WERI-Rb-1 (cell line): ENCODE data around the gene RNF167.
"Not testable (repeated sequence)": the region's sequence is repeated elsewhere in the genome, so short reads cannot be mapped to it uniquely, and the experiment has no call there.

ENCODE experiments used
- DNase-seq: peaks from one replicate; pipeline ENCODE4 v3.0.0-alpha.2; 2020
- H3K27ac ChIP-seq: fragments of 250-450 bp; sonication (Bioruptor Pico); 2 replicates; pipeline ENCODE4 v1.5.1; 2020; ENCODE audit warnings: mild to moderate bottlenecking, moderate library complexity
- H3K27me3 ChIP-seq: fragments of 250-450 bp; sonication (Bioruptor Pico); 2 replicates; pipeline ENCODE4 v1.5.1; 2021; ENCODE audit warnings: mild to moderate bottlenecking, low read depth, moderate library complexity; ENCODE audit not compliant: insufficient read depth, severe bottlenecking
- H3K36me3 ChIP-seq: fragments of 250-450 bp; sonication (Bioruptor Pico); 2 replicates; pipeline ENCODE4 v1.5.1; 2020; ENCODE audit warnings: mild to moderate bottlenecking, moderate library complexity
- H3K4me3 ChIP-seq: 2 replicates; pipeline ENCODE4 v1.5.1; 2011; ENCODE audit warnings: low read depth, mild to moderate bottlenecking, control low read depth, low read length
- H3K9me3 ChIP-seq: fragments of 250-450 bp; sonication (Bioruptor Pico); 2 replicates; pipeline ENCODE4 v1.5.1; 2021; ENCODE audit warnings: mild to moderate bottlenecking, moderate library complexity; ENCODE audit not compliant: severe bottlenecking
- CTCF ChIP-seq: IDR thresholded peaks from 2 replicates; pipeline ENCODE4 v1.5.1; 2011; ENCODE audit warnings: low read depth, mild to moderate bottlenecking, control low read depth, inconsistent platforms, low read length

The RNF167 gene

GRCh38 chr17:4900231-4901107 is 39.6 kb upstream of the RNF167 start:
- H3K27ac ChIP-seq = no peak overlapping the region; the same call in 1 of the 2 replicates
- no peak for TF ChIP-seq CTCF
- no peak for DNase-seq
- no peaks in the 10 kb centered on the region for H3K27me3 ChIP-seq
- H3K9me3 ChIP-seq = no peaks in the 10 kb centered on the region
- H3K4me3 ChIP-seq = no peak overlapping the region
- peaks cover 62% of the 10 kb centered on the region for H3K36me3 ChIP-seq

- TF ChIP-seq CTCF = no peak
- Histone ChIP-seq H3K4me3 (no peak overlapping the region), H3K27me3 (no peaks in the 10 kb centered on the region), H3K9me3 (no peaks in the 10 kb centered on the region), H3K36me3 (peaks cover 56% of the 10 kb centered on the region), H3K27ac (peak overlapping the region; percentile 89)
- no peak for DNase-seq
Observed at GRCh38 chr17:4901108-4901647, 38.9 kb upstream of the RNF167 start.

GRCh38 chr17:4901648-4902344 is 38.3 kb upstream of the RNF167 start:
- DNase-seq = no peak
- TF ChIP-seq CTCF = no peak
- Histone ChIP-seq H3K36me3 (peaks cover 50% of the 10 kb centered on the region), H3K9me3 (no peaks in the 10 kb centered on the region), H3K4me3 (no peak overlapping the region), H3K27ac (peak overlapping the region; percentile 89), H3K27me3 (no peaks in the 10 kb centered on the region)

GRCh38 chr17:4902540-4902939 is 37.5 kb upstream of the RNF167 start:
- H3K4me3 ChIP-seq = peak overlapping the region; percentile 6; the same call in 1 of the 2 replicates
- H3K27me3 ChIP-seq = no peaks in the 10 kb centered on the region
- H3K36me3 ChIP-seq = peaks cover 43% of the 10 kb centered on the region
- no peaks in the 10 kb centered on the region for H3K9me3 ChIP-seq
- peak; percentile 53 for DNase-seq
- TF ChIP-seq CTCF = no peak
- peak overlapping the region; percentile 89 for H3K27ac ChIP-seq

- TF ChIP-seq CTCF = peak; percentile 84
- DNase-seq = peak; percentile 96
- H3K27me3 ChIP-seq = no peaks in the 10 kb centered on the region
- no peaks in the 10 kb centered on the region for H3K9me3 ChIP-seq
- H3K36me3 ChIP-seq = peaks cover 40% of the 10 kb centered on the region
- peak within 1 kb of the TSS; percentile 89 for H3K27ac ChIP-seq
- H3K4me3 ChIP-seq = peak within 1 kb of the TSS; percentile 6; the same call in 1 of the 2 replicates
Observed at GRCh38 chr17:4903051-4903818, 36.8 kb upstream of the RNF167 start, which contains the start of gene CHRNE. TSS of gene CHRNE (minus strand) at chr17:4903098. CDS start at chr17:4903063, 35 bp downstream.

GRCh38 chr17:4906642-4907041 is 33.4 kb upstream of the RNF167 start:
- H3K27ac ChIP-seq, H3K27me3 ChIP-seq, H3K4me3 ChIP-seq, H3K9me3 ChIP-seq, H3K36me3 ChIP-seq, DNase-seq: not testable (repeated sequence)
